CD4-positive, alpha-beta T cell treated with Interleukin-2 at 100 ng/mL for 4 hours (primary cell): ENCODE results near the gene COX18.

Experiments used
- DNase-seq: peaks from one replicate; pipeline ENCODE4 v3.0.0-alpha.2; 2020; ENCODE audit warnings: low spot score

COX18 gene

DNA sequence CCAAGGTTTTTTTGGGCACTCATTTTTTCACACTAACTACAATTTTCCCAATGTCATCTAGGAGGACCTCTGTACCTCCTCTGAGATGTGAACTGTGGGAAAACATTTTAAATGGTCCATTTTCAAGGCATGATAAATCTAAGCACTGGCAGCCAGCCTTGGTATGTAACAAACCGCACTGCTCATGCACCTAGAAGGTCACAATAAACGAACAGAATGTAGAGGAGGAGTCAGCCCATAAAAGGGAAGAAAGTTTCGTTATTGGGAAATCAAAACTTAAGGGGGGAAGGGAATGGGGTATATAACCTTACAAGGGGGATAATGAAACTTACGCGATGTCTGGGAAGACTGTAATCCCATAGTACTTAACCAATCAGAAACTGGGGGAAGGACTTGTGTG, 16.4 kb downstream of the COX18 start:
- no peak for DNase-seq

DNA sequence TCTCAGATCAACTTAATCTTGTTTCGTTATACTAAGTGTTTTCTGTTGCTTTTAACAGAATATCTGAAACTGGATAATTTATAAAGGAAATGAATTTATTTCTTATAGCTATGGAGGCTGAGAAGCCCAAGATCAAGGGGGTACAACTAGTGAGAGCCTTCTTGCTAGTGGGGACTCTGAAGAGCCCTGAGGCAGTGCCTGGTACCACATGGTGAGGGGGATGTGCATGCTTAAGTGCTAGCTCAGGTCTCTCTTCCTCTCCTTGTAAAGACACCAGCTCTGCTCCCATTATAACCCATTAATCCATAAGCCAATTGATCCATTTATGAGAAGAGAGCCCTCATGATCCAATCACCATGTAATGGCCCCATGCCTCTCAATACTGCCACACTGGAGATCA, 17.9 kb downstream of the COX18 start:
- no peak for DNase-seq

GRCh38 chr4:73045879-73046278, 23.6 kb downstream of the COX18 start:
- DNase-seq: no peak

DNA sequence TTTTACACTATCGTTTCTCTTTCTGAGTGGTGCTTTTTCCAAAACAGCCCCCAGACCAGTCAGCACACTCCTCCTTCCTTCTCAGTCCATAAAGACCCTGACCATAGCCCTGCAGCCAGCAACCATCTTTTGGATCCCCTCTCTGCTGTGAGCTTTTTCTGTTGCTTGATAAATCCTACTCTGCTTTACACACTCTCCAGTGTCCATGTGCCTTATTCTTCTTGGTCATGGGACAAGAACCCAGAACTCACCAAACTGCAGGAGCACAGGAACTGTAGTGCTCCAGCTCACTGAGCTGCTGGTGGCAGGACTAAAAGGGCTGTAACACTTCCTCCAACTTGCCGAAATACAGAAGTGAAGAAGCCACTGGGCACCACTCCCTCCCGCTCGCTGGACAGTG, 32.5 kb downstream of the COX18 start:
- DNase-seq: no peak

GRCh38 chr4:73036123-73036522, 33.4 kb downstream of the COX18 start:
- no peak for DNase-seq

GRCh38 chr4:73034896-73035295, 34.6 kb downstream of the COX18 start:
- no peak for DNase-seq

- DNase-seq: no peak
These were observed 40.9 kb downstream of the COX18 start for GRCh38 chr4:73028621-73029020.

DNA sequence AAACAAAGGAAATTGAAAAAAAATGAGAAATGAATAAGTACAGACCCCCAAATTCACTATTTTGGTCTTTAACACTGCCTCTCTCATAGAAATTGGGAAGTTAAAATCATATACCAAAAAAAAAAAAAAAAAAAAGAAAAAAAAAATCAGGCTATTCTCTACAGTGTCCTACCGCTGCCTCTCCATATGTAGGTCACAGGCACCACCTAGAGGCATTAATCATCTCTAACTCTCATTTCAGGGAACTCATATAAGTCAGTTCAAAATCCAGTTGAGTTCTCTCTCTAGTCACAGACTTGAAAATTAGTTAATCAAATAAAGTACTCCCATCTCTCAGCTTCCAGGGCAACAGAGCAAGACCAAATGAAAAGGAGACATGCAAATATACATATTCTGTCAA, 47.9 kb downstream of the COX18 start:
- DNase-seq: no peak

- peak; percentile 50 for DNase-seq
These were observed 50.0 kb downstream of the COX18 start for GRCh38 chr4:73019462-73020047.

- DNase-seq: no peak
These were observed 50.9 kb downstream of the COX18 start for GRCh38 chr4:73018595-73018994.

DNA sequence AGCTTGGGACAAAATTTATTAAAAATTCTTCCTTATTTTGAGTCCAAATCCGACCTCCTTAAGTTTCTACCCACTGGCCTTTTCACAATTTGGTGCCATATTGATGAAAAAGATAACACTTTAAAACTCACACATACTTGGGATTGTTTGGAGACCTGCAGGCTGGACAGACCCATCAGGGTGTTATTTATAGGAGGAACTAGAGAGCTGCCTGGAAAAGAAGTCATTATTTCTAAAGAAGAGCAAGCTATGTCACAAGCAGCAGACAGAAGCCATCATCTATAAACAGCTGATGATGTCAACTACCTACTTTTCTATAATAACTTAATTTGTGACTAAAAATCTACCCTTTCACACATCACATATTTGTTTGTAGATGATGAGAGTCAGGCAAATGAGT, 56.2 kb downstream of the COX18 start:
- no peak for DNase-seq

GRCh38 chr4:73012673-73013072, 56.8 kb downstream of the COX18 start:
- no peak for DNase-seq

DNA sequence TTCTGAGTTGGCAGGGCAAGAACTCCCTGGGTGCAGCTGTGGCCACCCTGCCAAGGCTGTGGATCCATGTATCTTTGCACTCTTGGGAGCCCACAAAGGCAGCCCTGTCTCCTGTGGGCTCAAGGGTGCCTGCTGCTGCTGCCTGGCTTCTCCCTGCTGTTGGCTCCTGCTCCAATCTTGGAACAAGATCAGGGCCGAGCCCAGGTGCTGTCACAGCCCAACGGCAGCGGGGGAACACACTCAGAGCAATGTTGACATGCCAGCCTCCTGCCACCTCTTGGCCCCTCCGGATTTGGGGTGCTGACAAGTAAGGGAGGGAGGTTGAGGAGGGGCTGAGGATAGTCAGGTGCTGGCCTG, 57.9 kb downstream of the COX18 start:
- no peak for DNase-seq

GRCh38 chr4:73010789-73011628, 58.5 kb downstream of the COX18 start:
- no peak for DNase-seq

DNA sequence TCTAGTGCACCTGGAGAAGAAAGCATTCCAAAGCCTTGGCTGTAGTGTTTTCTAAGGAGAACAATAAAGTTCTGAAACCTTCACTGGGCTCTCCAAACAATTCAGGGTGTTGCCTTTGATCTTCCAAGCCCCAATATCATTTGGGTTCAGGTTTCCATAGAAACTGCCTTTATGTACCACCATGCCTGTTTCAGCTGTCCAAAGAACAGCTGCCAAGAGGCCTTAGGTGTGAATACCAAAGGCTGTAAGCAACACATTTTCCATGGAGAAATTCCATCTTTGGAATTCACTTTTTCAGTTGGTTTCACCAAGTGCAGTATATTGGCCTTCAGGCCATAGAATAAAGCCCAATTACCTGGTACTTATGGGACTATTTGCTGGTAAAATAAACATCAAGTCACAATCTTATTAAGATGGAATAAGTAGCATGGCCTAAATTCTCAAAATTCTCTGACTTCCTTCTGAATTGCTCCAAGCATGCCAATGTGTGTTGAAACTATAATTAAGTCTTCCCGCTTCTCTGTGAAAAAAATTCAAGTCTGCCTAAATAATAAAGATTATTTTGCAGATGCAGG, 61.9 kb downstream of the COX18 start:
- no peak for DNase-seq

GRCh38 chr4:73006286-73006990, 63.1 kb downstream of the COX18 start:
- DNase-seq: no peak

DNA sequence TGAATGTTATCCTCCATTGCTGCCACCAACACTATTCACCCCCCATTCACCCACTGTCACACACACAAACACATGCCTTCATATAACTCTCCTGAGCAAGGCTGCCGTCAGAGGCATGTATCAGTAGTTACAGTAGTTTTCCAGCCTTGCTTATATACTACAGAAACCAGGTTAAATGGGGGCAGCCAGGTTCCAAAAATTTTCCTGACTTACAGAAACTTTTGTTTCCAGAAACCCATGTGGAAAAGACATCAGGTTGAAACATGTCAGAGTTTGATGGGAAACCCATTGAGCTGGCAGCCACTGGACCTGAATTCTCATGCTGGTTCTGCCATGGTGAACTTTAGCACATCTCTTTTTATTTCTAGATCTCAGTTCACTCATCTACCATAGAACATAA, 64.0 kb downstream of the COX18 start:
- no peak for DNase-seq
